Measurements from ENCODE around the gene SLC1A2.
"Not testable (repeated sequence)": the region's sequence is repeated elsewhere in the genome, so short reads cannot be mapped to it uniquely, and the experiment has no call there.

Gene SLC1A2

DNA sequence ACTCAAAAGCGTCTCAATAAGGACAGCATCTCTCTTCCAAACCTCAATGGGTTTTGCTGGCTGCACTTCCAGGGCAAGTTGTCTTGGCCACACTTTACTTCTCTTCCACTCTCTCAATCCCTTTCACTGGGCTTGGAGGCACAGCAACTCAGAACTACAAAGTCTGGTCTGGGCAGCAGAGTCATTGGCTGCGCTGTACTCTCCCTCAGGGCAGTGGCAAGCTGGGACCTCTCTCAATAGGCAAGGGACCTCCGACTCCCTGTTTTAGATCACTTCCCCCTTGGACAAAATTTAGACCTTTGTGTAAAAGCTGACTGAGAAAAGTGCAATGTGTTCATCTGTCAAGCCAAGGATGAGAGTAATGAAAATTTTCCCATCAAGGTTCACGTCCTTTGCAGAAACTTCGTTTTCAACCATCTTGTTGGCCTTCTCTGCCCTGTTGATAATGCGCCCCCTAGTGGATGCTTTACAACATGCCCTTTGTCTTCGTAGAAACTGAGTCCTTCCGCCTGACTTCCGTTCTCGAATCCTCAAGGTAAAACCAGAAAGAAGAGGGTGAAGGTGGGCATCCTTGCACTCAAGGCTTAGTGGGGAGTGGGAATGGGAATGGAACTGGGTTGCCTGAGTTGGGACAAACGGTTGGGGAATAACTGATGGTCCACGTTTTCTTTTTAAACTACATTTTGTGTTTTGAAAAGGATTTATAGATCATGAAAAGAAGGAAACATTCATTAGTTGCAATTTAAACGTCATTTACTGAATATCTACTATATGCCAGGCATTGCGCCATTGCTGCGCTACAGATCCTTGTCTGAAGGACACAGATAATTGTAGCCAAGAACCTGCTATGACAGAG is 181.3 kb downstream of the SLC1A2 start:
- DNase-seq, result no peak

DNA sequence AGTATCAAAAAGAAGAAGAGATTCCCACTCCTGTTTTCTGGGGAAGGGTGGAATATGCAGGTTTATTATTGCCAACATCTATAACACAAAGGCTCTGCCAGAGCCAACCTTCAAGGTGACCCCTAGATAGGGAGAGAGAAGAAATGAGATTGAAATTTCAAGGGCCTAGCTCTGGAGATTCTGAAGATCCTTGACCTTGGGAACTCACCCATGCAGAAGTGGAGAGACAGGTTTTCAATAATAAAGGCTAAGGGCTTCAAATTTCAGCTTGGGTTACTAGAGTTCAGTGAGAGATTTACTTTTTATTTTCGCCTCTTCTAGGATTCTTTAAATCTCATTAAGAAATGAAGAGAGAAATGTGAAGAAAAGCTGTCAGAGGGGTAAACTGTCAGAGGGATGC is 182.0 kb downstream of the SLC1A2 start:
- no peak for DNase-seq

DNA sequence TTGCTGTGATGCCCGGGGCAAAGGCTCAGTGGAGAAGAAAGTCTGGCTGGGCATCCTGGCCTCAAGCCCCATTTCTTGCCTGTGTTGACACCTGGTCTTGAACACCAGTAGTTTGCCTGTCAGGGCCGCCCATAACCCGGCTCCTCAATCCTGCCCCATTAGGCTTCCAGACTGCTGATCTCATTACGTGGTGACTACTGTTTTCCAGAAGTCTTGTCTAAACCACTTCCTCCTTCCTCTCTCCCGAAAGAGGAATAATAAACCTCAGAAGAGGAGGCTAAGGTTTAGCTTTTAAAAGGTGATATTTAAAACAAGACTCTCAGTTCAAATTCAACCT is 182.7 kb downstream of the SLC1A2 start:
- no peak for DNase-seq

DNA sequence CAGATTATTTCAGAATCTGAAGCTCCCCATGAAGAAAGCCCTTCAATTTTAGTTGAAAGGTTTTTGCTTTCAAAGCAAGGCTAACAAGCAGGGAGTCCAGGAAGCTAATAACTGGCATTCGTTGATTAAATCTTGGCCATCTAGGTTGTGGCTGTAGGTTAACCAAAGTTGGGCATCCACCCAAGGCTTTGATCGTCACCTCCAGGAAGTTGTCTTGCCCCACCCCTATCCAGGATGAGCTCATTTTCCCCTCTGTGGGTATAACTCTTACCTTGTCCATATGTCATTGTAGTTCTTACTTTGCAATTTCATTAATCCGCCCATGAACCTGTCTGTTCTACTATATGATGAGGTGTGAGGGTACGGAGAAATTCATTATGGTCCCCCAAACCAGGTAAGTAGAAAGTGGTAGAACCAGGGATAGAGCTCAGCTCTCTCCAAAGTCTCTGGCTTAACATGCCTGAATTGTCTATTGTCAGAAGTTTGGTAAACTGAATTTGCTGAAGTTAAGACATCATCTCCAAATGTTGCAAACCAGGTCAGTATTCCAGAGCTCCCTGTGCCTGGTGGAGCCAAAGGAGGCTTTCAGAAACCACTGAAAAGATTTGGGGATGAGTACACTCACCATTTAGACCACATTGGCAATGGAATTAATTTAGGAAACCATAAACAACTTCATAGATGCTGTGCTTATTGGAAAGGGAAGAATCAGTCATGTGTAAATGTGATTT is 183.3 kb downstream of the SLC1A2 start:
- DNase-seq, result peak; percentile 34

DNA sequence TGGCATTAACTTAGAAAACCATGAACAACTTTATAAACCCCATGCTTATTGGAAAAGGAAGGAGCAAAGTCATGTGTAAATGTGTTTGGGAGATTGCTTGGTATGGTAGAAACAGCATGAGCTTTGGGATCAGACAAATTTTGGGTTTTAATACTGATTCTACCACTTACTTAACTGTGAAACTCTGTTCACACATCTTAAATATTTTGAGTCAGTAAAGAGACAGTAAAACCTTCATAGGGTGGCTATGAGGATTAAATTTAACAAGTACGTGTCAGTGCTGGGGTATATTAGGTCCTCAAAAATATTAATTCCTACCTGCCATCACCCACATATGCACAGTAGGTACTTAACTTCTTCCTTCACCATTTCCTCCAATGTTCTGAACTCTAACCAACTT is 183.9 kb downstream of the SLC1A2 start:
- no peak for DNase-seq

DNA sequence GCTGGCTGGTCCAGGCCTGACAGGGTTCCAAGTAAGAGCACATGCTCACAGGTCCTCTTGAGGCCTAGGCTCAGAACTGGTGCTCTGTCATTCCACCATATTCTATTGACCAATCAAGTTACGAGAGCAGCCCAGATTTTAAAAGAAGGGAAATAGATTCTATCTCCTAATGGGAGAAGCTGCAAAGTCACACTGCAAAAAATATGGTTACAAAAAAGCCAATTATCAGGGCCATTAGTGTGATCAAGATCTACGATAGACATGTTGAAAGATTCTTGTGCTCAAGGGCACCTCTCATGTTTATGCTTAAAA is 184.2 kb downstream of the SLC1A2 start:
- no peak for DNase-seq

DNA sequence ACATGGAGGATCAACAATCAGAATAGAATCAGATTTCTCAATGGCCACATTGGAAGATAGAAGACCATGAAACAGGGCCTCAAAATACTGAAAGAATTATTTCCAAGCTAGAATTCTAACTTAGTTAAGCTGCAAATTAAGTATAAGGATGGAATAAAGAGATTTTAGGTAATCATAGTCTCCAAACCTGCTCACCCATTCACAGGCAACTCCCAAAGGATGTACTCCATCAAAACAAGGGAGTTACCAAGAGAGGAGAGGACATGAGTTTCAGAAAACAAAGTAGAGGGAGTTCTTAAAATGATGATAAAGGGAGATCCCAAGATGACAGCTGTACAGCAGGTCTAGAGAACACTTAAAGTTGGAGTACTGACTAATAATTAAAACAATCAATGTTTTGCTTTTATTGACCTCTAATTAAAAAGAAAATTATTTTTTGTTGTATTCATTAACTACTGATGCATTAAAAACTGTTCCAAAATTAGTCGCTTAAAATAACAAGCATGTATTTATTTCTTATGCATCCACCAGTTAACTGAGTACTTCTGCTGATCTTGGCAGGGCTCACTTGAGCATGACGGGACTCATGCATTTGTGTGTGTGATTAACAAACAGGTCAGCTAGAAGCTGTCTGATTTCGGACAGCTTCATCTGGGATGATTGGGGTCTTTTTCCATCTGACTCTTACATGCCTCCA is 184.8 kb downstream of the SLC1A2 start:
- DNase-seq, result no peak

DNA sequence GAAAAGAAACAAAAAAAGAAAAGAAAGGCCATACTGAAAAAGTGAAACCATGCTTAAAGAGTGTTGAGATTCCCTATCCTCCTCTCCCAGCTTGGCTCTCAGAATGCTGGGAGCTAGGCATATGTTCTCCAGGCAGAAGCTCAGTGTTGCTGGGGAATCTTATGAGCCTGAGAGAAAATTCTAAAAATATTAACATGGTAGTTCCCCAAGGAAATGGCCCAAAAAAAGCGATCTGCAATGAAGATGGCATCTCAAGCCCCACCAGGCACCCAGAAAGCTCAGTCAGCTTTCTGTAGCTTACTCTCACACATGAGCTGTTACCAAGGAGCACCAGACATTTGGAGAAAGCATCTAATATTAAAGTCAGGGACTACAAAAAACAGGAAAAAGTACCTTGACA is 185.8 kb downstream of the SLC1A2 start:
- no peak for DNase-seq

DNA sequence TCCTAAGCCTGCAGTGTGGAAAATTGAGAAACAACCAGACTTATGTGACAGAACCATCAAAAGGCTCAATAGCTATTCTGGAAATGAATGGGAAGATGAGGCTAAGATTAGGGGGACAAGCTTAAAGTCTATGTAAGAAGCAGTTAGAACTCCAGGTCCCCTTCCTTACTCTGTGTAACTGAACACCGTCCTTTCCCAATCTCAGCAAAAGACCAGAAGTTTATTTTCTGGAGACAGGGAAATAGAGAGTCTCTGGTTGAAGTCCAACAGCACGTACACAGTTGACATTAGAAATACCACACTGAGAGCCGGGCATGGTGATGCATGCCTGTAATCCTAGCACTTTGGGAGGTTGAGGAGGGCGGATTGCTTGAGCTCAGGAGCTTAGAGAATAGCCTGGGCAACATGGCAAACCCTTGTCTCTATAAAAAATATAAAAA is 186.4 kb downstream of the SLC1A2 start:
- DNase-seq, result no peak

DNA sequence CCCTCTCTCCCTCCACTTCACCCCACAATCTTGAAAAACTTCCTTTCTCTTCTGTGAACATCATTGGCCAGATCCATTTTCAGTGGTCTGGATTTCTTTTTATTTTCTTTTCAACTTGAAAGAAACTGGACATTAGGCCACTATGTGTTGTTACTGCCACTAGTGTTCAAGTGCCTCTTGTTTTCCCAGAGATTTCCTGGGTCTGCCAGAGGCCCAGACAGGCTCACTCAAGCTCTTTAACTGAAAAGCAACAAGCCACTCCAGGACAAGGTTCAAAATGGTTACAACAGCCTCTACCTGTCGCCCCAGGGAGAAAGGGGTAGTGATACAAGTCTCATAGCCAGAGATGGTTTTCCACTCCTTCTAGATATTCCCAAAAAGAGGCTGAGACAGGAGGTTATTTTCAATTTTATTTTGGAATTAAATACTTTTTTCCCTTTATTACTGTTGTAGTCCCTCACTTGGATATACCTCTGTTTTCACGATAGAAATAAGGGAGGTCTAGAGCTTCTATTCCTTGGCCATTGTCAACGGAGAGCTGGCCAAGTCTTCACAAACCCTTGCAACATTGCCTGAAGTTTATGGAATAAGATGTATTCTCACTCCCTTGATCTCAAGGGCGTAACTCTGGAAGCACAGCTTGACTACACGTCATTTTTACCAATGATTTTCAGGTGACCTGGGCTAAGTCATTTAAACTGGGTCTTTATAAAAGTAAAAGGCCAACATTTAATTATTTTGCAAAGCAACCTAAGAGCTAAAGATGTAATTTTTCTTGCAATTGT is 188.1 kb downstream of the SLC1A2 start:
- DNase-seq, result no peak

DNA sequence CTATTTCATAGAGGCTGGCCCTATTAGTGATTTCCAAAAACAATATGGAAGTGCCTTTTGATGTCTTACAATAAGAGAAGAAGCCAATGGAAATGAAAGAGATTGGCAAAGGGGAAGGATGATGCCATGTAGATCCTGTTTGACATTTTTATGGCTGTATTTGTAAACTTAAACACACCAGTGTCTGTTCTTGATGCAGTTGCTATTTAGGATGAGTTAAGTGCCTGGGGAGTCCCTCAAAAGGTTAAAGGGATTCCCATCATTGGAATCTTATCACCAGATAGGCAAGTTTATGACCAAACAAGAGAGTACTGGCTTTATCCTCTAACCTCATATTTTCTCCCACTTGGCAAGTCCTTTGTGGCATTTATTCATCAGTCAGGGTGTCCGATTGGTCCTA is 189.0 kb downstream of the SLC1A2 start:
- no peak for DNase-seq

DNA sequence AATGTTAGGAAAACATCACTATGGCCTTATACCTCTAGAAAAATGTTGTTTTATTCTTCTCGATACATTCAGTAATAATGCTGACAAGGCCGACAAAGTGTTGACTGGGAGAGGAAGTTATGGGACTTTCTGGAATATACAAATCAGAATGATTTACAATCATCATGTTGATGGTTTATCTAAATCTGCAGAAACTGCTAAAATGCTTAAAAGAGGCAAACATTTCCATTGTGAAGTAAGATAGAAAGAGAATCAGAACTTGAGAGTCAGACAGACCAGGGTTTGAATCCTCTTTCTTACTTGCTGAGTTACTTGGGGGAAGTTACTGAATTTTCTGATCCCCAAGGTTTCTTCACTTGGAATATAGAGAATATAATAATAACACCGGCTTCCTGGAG is 191.0 kb downstream of the SLC1A2 start:
- DNase-seq, result no peak

DNA sequence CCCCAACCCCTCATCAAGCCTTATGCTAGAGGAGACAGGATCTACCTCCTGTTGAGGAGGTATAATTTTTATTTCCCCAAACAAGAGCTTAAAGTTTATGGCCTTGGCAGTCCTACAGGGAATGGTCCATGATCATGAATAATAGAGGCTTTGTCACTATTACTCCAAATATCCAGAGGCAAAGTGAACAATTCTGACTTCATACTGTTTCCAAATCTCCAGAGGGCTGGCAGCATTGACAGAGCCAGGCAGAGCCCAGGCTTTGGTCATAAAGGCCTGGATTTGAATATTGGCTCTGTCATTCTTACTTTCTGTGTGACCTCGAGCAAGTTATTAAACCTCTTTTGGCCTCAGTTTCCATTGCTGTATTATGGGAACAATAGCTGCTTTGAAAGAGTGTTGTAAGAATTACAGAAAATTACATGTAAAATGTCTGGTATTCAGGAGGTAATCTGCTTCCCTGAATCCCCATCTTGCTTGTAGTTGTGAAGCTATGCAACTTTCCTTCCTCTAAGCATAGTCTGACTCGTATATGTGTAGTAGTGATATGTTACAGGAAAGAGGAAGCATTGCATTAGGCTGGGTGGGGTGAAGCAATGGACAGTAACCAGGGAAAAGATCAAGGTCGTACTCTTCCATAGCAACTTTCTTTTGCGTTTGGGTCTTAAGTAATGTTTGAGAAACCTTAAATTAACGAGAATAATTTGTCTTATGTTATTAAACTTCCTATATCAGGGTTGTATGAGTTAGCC is 191.6 kb downstream of the SLC1A2 start:
- no peak for DNase-seq

DNA sequence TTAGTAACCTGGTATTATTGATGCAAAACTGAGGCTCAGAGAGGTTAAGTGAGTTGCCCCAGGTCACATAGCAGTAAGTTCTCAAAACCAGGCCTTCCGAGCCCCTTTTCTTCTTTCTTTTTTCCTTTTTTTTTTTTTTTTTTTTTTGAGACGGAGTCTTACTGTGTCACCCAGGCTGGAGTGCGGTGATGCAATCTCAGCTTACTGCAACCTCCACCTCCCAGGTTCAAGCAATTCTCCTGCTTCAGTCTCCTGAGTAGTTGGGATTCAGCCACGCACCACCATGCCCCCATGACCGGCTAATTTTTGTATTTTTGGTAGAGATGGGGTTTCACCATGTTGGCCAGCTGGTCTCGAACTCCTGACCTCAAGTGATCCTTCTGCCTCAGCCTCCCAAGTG is 192.6 kb downstream of the SLC1A2 start:
- DNase-seq, result not testable (repeated sequence)

DNA sequence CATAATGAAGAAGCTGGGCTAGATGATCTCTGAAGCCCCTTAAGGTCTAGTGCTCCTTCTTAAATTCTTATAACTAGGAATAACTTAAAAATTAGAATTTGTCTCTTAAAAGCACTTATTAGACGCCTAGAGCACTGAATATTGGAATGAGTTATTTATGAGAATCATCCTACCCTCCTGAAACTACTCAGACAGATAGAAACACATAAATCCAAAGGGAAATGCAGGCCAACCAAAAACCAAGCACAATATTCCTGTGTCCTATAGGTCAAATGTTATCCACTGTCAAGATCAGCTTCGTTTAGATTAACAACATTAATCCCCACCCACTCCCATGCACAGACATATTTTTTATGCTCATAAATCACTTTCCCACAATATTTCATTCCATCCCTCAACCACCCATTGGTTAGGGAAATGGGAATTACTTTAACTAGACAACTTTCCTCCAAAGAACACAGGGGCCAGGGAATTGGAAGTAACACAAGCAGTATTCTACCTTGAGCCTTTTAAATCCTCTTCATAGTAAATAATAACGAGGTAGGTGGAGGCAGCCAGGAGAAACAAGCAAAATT is 193.3 kb downstream of the SLC1A2 start:
- DNase-seq, result no peak

DNA sequence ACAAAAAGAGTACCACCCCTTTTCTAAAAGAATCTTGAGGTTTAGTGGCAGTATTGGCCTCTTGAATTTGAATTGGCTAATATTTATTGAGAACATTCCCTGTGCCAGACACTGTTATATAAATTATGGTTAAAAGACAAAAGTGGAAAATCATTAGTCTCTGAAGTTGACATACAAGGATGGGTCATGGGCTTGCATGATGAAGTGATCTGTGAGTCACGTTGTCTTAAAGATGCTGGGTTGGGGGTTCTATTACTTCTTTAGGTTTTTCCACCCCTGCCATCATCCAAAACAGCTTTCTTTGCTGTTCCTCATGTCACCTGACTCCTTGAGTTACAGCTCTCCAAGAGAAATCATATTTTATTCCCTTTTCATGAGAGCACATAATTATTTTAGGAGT is 195.4 kb downstream of the SLC1A2 start:
- no peak for DNase-seq

DNA sequence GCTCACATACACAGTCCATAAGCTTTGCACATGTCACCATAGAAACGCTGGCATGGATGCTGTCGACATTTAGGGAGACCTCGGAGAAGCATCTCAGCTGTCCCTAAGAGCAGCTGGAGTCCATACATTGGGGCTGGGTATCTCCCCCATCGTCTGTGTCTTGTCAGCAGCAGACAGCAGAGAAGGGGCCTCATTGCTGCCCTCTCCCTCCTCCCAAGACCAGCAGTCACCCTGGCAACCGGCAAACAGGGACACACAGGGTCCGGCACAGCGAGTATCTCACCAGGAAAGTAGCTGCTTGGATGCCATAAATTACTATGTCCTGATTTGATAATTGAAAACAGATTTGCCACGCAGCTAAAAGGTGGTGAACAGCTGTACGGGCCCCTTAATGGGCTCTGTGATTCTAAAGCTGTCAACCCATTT is 196.0 kb downstream of the SLC1A2 start:
- DNase-seq, result no peak

DNA sequence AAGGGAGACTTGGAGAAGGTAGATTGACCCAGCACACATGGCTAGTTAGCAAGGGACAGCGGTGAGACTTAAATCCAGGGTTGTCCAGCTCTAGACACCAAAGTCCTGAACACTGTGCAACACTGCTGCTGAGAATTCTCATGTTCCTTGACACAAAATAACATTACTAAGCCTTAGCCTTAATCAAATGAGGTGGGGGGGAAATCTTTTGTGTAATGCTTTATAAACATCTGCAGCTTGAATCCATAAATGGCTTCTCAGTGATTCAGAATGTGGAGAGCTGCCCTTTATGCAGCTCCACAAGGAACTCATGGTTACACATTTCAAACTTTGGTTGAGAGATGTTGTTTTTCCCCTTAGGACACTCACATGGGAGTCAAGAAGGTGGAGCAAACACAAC is 200.4 kb downstream of the SLC1A2 start:
- no peak for DNase-seq

DNA sequence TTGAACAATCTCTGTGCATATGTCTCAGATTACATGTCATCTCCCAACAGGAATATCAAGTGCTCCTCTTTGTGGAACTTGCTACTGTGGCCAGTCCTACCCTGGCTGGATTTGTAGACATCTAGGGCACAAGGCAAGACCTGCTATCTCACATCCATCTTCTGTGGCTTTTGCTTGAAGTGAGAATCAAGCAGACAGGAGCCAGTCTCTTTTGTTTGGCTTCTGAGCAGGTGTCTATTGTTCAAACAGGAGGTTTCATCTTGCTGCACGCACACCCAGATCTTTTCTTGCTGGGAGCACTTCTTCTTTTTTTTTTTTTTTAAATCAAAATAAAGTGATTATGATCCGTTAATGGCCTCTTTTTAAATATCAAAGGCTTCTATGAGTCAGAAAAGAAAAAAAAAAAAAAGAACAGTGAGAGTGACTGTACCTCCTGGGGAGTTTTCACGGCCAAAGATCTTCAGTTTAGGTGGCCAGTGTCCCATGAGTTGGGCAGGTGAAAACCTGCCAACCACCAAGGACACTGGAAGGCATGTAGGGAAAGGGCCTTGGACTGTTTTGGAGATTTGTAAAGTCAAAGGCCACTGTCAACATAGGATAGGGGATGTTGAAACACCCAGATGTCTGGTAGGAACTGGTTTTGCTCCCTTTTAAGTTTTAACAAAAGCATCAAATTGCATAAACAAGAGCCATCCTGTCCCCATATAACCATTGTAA is 202.2 kb downstream of the SLC1A2 start:
- no peak for DNase-seq

DNA sequence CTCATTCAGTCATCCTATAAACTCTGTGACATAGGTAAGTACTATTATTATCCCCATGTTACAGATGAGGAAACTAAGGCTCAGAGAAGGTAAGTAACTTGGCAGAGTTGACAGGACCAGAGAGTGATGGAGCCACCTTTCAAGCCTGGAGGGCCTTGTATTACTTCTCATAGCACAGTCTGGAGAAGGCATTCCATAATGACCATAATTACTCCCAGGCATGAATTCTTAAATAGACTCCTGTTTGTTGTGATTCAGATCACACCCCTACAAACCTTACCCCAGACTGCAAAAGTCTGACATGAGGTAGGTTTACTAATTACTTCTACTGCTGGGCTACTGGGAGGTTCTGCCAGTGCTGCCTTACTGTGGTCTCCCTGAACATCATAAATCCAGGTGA is 203.4 kb downstream of the SLC1A2 start:
- no peak for DNase-seq

DNA sequence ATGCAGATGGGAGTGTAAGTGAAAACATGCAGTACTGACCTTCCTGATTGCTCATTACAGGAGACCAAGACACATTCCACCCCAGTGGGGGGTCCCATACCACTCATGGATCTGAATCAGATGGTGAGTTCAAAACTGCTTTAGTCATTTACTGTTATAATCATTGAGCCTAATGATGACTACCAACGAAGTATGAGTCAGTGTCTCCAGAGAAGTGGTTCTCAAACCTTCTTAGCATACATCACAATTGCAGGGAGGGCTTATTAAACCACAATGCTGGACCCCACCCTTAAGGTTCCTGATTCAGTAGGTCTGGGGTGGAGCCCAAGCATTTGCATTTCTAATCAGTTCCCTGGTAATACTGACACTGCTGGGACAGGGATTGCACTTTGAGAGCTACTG is 204.6 kb downstream of the SLC1A2 start:
- DNase-seq, result peak; percentile 46
